LHCN-M2 (cell line): ENCODE data around the gene GDF9. TPM values are rescaled to one million over a fixed set of nuclear protein-coding genes. Genes with fewer than 3 reads are reported as not detected.
A peak's percentile ranks its signal among the peaks of the same experiment; 100 is the strongest.
"Not testable (repeated sequence)": the region's sequence is repeated elsewhere in the genome, so short reads cannot be mapped to it uniquely, and the experiment has no call there.

ENCODE experiments used
- DNase-seq: peaks from one replicate; pipeline ENCODE4 v3.0.0-alpha.2; 2012; ENCODE audit warnings: low read depth
- total RNA-seq: library from RNA; depleted of rRNA; stranded (reverse); fragments of >200 nt; gene quantifications from 2 replicates; pipeline ENCODE4 v1.2.3, GENCODE V29; 2014

GDF9 gene
- total RNA-seq, 1 experiment from 2014 or later = not detected

DNA sequence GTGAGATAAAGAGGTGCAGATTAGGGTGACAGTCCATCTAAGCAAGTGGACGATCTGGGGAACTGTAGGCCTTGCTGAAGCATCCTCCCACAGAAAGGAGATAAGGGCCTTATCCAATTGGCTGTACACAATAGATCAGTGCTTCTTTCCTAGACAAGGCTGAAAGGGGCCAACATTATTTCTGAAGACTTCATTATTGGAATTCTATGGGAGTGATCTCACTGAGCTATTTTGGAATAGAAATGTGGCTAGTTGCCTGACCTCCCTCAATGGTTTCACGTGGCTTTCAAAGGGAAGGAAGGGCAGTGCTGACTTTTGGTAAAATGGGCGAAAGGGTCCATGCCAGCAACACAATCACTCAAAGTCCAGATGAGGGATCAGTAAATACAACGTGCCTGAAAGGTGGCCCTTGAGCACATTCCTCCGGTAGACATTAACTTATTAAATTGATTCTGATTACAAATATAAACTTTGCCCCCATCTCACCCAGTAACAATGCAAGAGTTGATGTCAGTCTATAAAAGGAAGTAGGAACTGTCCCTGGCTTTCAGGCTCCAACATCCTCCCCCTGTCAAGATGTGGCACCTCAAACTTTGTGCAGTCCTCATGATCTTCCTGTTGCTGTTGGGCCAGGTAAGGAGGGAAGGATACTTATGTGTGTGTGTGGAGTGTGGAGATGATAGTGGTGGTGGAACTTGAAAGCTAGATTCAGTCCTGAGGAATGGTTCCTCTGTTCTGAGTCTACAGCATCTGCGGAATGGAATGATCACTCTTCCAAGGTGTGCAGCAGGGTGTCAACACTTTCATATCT lies 7.1 kb upstream of the GDF9 start, which contains the start of gene LEAP2:
TSS of gene LEAP2 (plus strand) at position 550 of the 811 bp plus-strand sequence. CDS start at position 577, 27 bp downstream.
- DNase-seq = no peak

DNA sequence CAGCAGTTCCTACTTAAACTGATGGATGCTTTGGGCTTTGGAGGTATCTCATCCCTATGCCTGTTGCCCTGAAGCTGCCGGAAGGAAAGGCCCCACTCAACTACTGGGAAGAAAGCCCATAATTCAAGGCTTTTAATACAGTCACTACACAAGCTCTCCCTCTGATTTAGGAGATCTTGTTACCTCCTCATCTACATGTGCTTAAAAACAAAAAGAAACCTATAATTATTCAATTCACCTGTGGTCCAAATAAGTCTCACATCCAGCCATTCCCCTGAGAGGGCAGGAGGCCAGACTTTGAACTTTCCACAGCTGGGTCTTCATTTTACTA lies 6.5 kb upstream of the GDF9 start:
- no peak for DNase-seq

DNA sequence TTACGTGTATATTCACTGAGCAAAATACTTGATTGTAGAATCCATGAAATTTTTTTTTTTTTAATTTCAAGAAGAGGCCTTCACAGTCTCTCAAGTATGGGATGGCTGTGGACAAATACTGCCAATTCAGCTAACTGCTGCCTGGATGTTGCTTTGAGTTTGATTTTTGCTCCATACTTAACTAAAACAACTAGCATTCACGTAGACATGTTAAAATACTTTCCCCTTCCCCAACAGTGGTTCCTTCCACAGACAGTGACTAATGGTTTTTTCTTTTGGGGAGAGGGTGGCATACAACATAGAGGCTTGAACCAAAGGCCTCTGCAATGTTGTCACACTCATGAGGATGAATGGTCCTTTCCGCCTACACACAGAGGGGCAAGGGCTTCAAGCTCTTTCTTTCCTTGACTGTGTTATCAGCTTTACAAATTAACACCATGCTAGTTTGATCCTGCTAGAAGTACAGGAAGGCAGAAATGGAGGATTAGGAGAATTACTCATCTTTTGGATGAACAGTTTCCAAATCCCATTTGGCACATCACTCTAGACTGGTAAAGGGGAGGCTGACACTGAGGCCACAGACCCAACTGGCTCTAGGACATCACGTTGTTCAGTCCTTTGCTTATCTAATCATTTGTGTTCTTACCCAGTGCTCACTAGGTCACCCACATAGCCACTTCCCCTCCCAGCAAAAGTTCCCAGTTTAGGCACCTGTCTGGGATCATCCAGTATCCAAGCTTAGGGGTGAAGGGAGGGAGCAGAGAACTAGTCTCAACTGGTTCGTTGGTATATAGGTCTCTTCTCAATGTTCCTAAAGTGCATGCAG lies 5.4 kb upstream of the GDF9 start:
- no peak for DNase-seq

DNA sequence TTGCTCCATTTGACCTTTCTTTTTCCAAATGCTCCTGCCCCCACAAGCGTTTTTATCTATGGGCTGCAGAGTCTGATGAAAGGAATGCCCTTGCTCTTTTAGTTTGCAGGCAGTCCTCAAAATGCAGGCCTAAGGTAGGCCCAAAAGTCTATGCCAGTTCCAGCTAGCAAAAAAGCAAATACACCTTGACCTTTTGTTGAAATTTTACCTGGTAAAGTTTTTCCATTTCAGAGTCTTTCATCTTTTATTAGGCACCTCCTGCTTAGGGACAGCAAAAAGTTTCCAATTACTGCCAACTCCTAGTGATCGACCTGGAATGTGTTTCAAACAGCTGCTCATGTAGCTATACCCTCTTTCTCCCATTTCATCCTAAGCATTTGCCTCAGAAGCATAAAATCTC lies 4.5 kb upstream of the GDF9 start:
- peak; percentile 23 for DNase-seq

DNA sequence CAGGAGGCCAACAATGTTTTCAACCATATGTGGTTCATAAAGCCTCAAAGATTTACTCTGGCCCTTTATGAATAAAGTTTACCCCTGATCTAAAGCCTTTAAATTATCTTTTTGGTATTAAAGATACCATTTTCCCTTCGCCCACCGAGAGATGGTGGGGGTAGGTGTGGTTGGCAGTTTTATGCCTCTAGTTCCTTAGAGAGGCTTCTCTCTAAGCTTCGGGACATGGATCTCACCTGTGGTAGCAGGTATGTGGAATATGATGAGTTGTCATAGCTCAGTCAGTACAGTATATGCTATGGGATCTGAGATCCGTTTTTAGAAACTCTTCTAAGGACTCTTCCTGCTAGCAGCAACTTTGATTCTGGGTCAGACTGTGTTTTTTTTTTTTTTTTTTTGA lies 2.5 kb upstream of the GDF9 start:
- no peak for DNase-seq

DNA sequence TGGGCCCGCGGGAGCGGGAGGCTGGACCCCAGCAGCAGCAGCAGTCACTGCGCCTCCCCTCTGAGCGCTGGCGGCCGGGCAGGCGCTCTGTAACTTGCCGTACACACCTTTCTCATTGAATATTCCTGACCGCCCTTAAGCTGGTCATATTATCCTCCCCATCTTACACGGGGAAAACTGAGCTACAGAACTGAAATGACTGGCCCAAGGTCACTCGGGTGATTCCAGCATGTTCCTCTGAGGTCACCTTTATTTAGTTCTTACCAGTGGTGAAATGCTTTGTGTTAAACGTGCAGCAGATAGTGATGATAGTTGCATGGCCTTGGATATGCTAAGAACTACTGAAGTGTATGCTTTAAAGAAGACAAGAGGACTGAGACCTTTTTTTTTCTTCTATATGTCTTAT lies 780 bp upstream of the GDF9 start:
- DNase-seq = no peak

DNA sequence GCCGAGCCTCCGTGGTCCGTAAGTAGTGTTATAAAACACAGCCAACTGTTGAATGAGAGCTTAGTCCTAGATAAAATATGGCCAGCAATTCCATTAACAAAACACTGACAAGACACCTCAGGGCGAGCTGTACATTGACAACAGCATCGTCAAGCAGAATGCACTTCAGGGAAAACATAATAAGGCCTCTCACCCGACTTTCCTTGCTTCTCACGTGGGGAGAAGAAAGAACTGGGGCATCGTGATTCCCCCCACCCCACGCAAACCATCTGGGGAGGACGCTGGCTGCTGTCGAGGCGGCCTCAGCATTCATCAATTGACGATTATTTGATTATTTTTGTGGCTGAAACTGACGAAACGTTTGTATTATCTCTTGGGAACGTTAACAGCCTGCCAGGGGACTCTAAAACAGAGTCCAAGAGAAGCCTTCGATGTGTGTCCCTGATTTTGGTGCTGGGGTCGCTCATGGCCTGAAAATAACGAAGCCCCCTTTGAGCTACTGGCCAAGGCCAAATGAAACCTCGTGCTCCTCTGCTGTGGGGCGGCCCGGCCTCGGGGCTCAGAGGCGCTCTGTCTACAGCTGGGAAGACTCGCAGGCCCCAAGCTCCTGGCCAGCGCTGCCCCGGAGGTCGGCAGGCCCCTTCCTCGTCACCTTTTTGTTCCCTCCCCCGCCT lies 464 bp downstream of the GDF9 start:
- no peak for DNase-seq

DNA sequence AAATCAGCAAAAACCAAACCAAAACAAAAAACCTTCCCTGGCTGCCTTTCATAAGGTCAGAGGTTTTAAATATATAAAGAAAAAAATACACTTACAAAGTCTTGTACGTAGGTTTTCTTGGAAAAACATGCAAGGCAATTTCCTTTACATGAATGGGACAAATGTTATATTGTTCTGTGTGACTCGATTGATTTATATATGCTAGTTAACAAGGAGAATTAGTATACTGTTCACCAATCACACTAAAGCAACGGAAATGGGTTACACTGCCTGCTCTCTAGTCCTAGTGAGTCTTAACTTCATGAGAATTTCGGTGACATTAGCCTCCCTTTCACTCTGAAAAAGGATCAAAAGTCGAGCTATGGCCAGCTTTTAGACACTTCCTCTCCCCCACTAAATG lies 5.5 kb downstream of the GDF9 start:
- DNase-seq = no peak

DNA sequence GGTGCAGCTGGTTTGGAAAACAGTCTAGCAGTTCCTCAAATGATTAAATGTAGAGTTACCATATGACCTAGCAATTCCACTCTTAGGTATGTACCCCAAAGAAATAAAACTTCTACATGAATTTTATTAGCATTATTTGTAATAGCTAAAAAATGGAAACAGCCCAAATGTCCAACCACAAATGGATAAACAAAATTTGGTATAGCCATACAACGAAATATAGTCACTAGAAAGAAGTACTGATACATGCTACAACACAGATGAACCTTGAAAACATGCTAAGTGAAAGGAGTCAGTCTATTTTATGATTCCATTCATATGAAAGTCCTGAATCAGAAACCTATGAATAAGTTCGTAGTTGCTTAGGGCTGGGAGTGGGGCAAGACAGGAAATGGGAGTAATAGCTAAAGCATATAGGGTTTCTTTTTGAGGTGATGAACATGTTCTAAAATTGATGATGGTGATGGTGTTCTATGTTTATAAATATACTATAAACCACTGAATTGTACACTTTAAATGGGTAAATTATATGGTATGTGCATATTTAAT lies 6.3 kb downstream of the GDF9 start:
- DNase-seq = no peak

DNA sequence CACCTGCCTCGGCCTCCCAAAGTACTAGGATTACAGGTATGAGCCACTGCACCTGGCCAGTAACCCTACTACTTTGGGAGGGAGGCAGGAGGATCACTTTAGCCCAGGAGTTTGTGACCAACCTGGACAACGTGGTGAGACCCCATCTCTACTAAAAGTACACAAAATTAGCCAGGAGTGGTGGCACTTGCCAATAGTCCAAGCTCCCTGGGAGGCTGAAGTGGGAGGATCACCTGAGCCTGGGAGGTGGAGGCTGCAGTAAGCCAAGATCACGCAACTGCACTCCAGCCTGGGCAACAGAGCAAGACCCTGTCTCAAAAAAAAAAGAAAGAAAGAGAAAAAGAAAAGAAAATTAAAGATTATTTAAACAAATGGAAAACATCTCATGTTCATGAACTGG lies 10.3 kb downstream of the GDF9 start:
- DNase-seq = no peak

DNA sequence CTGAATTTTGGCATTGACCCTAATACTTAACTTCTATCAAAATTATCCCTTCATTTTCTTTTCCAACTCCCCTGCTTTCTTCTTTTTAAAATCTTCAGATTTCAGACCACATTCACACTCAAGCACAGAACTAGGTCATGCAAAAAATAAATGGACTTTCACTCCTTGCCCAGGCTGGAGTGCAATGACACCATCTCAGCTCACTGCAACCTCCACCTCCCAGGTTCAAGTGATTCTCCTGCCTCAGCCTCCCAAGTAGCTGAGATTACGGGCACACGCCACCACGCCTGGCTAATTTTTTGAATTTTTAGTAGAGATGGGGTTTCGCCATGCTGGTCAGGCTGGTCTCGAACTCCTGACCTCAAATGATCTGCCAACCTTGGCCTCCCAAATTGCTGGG lies 11.3 kb downstream of the GDF9 start:
- DNase-seq = not testable (repeated sequence)

DNA sequence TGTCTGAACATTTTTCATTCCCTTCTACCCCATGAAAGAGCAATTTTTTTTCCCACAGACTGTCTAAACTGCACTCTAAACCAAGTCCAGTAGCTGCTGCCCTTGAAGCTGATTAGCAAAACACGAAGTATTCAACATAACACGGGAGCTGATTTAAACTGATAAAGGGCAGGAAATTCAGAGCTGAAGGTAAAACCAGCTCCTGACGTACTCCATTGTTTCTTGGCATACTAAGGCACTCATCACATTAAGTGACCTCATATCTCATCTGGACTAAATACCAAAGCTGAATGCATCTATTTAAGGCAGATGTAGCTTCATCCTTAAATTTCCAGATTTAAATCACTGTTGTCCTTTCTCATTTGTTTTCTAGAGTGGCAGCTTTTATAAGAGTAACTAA lies 12.0 kb downstream of the GDF9 start:
- DNase-seq = no peak

DNA sequence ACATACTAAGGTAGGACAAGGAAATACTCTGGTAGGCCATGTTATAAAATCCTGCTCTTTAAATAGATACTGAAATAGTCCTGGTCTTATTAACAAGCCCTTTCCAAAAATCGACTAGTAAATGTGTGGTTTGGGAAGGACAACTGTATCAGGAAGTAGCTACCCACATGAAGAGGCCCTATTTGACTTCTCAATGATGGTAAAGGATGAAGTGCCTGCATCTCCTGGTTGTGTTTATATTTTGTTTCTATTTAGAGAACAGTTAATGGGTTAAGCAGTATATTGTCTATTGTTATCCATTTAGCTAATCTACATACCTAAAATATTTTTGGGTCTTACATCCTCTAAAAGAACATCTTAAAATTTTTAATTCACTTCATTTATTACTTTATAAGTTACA lies 12.5 kb downstream of the GDF9 start:
- DNase-seq = no peak

DNA sequence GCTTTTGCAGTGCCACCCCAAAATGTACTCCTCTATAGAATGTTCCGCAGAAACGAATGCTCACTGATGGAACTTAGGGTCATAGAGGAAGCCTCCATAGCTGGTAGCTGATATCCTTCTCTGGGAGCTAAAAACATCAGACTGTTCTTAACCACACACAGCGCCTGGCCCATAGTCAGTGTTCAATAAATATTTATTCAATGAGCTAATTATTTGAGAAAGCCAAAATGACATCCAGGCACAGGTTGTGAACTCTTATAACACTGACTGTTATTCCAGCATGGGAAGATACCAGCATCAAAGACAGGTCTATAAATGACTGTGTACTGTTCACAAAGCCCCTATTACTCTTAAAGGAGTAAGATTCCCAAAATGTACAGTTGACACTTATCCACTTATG lies 12.9 kb downstream of the GDF9 start:
- DNase-seq = no peak

DNA sequence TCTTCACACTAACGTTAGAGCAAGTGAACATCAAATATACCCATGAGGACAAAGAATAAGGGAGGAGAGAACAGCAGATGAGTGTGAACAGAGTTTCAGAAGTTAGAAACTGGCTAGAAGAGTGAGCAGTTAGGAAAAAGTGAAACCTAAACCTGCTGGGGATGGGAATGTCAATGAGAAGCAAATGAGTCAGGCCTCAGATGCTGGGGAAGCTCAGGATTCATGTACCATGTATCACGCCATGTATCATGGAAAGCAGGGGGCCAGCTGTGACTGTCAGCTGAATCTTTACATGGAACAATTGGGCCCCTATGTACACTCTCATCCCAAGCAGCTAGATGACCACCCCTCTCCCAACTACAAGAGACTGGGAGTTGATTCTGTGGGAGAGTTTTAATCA lies 16.2 kb downstream of the GDF9 start:
- peak; percentile 78 for DNase-seq

DNA sequence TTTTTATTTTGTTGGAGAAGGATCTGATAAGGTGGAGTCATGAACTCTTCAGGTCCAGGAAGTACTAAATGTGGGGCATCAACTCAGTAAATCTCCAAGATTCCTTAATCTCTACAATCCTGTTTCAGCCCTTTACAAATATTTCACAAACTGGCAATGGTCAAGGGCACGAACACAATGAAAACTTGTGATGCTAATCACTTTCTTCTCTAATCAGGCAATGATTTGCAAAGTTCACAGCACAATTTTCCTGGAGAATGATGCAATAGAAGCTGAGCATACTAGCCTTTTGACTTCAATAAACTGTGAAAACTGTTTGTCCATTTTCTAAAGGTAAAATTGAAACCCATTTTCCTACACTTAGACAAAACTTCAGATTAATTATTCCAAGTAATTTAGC lies 16.9 kb downstream of the GDF9 start:
- DNase-seq = no peak

DNA sequence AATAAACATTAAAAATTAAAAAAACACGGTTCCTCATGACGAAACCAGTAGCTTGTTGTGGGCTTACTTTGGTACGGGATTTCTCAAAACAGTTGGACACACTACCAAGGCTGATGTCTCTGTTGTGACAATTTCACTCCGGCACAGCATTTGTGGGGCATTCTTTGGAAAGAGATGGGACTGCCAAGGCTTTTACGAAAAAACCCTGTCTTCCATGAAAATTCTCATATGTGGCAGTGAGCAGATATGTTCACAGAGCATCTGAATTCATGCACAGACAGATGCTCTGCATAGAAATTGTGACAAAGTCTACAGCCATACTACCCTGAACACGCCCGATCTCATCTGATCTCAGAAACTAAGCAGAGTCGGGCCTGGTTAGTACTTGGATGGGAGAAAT lies 18.0 kb downstream of the GDF9 start:
- no peak for DNase-seq

DNA sequence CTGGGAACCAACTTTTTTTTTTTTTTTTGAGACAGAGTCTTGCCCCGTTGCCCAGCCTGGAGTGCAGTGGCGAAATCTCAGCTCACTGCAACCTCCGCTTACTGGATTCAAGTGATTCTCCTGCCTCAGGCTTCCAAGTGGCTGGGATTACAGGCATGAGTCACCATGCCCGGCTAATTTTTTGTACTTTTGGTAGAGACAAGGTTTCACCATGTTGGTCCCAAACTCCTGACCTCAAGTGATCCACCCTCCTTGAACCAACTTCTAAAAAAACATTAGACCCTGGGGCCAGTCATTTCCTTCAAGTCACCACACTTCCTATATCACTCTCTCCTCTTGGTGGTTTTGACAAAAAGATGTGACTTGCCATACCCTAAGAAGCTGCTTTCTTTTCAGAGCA lies 25.0 kb downstream of the GDF9 start:
- peak; percentile 67 for DNase-seq

DNA sequence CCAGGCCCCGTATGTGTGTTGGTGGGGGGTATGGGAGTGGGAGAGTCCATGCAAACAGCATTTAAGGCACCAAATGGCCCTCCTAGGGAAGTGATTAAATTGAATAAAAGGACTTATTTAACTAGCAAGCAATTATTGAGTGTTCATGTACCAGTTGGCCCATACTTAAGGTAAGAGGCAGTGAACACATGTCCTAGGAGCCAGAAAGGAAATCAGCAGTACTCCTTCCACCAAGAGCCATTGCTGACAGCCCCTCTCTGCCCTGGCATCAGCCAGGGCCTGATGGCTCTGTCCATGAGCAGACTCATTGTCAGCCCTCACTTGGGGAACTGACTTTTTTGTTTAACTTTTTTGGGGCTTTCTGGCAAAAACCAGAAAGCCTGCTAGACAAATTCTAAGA lies 25.4 kb downstream of the GDF9 start:
- DNase-seq = no peak

DNA sequence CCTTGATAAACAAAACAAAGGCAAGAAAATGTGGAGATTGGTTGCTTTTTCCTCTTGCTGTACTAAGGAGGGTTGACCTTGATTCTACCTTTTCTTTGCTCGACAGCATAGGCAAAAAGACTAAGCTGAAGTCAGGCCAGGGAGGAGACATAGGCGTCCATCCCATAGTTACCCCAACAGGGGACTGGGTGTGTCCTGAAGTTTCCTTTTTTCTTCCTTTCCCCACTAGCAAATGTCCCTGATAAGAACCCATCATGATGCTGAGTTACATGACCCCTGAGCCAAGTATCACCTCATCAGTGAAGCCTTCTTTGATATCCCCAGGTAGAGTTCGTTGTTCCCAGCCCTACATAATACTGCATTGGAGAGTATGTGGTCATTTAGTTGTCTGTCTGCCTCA lies 26.0 kb downstream of the GDF9 start:
- DNase-seq = no peak

DNA sequence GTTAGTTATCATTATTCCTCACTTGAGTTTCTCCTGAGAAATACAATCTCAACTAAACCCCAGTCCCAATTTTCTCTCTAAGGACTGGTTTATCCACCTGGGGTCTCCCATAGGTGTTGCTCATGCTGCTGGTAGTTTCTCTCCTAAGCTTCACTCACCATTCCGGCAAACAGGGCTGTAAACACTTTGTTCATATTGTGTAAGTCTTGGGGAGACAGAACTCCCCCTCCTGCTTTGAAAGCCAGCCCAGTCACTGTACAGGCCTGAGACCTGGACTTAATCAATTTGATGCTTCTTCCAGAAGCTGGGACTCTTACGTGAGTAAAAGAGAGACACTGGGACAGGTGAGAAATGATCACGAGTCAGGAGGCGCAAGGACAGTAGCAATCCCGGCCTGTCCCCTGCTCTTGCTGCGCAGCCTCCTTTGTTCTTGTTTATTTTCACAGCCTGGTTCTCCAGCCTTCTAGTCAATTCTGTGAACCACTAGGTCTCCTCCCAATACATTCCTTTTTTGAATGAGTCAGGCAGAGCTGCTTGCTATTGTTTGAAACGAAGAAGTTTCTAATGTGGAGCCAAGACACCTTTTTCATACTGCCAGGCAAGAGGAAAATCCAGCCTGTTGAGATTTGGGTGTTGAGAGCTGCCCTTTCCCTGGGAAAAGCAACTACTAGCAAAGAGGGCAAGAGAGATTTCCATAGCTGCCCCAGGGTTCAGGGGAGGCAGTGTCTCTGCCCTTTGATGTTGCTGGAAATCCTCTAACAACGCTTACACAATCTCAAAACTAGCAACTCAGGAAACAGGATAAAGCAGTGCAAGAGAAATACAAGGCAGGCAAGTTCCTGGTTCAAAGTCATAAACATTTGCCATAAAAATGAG lies 26.6 kb downstream of the GDF9 start:
- peak; percentile 39 for DNase-seq
